ENCODE data around the gene XIRP2. TPM values are rescaled to one million over a fixed set of nuclear protein-coding genes. Genes with fewer than 3 reads are reported as not detected.

XIRP2 gene
- total and polyA plus RNA-seq, 2 of the 8 experiments (the other 6 are each of a cell fraction or from before 2014, with no cell fraction given) = 0.11 TPM; not detected in 1

- no peaks in the 10 kb centered on the region; the same call in 1 of the 2 replicates for H3K23me2 ChIP-seq (ENCODE audit: low read depth, low read length)
- WGBS, 2 experiments (ENCODE audit: extremely low coverage in 1 of 2, insufficient coverage in 1 of 2, insufficient read length in 1 of 2, insufficient replicate concordance in 2 of 2, low coverage in 1 of 2, low lambda C conversion rate in 2 of 2, missing lambda C conversion rate in 1 of 2) = 85% methylated on average over 4 of the region's 4 CpGs; no CpG with 5 or more reads in 1 of the 2 experiments
- H3K14ac ChIP-seq (ENCODE audit: insufficient read length) = no peak overlapping the region
- TF ChIP-seq YY1 (IDR thresholded peaks at IDR 0.05; ENCODE audit: low read depth, low read length) (no peak), ATF2 (IDR thresholded peaks at IDR 0.05; ENCODE audit: low read length) (no peak), JUND (IDR thresholded peaks at IDR 0.05; ENCODE audit: low read length) (no peak), TBP (IDR thresholded peaks at IDR 0.05; ENCODE audit: low read depth, low read length) (no peak), TAF7 (optimal IDR thresholded peaks at IDR 0.05; ENCODE audit: borderline replicate concordance, low read depth, low read length) (no peak), TAF1 (IDR thresholded peaks at IDR 0.05; ENCODE audit: low read depth, low read length) (no peak), BACH1 (IDR thresholded peaks at IDR 0.05; ENCODE audit: low read length) (no peak), ASH2L (IDR thresholded peaks at IDR 0.05; ENCODE audit: low read length) (no peak), CBX5 (IDR thresholded peaks at IDR 0.05; ENCODE audit: low read depth, low read length) (no peak), EGR1 (IDR thresholded peaks at IDR 0.05; ENCODE audit: borderline replicate concordance, low read depth, low read length) (no peak), RAD21 (IDR thresholded peaks at IDR 0.05 in 1 of 2, conservative IDR thresholded peaks at IDR 0.05 in 1 of 2; ENCODE audit: low read depth in 2 of 2, low read length in 2 of 2) (no peak)
- no peaks in the 10 kb centered on the region for H3K36me3 ChIP-seq (ENCODE audit: control insufficient read depth in 2 of 4, insufficient read depth in 4 of 4, low read length in 3 of 4)
- POLR2A ChIA-PET (ENCODE audit: partially characterized antibody) = no interaction called here
- H2BK5ac ChIP-seq (ENCODE audit: low read depth, low read length) = no peak overlapping the region
- no peak overlapping the region for H2AFZ ChIP-seq (ENCODE audit: low read length)
- no peaks in the 10 kb centered on the region for H3K27me3 ChIP-seq (replicated peaks in 1 of 4; ENCODE audit: control insufficient read depth in 3 of 4, extremely low read depth in 1 of 4, insufficient read depth in 3 of 4, low read length in 3 of 4)
- H3K56ac ChIP-seq (replicated peaks; ENCODE audit: insufficient read length, low read depth, low read length) = no peak overlapping the region
- no peak overlapping the region for H4K5ac ChIP-seq (ENCODE audit: insufficient read length, low read depth, low read length)
- no peak overlapping the region for H2BK120ac ChIP-seq (replicated peaks; ENCODE audit: low read depth, low read length)
- no peaks in the 10 kb centered on the region for H3K79me1 ChIP-seq (ENCODE audit: low read depth, low read length)
- no peak overlapping the region for H3K4ac ChIP-seq (replicated peaks; ENCODE audit: insufficient read length, low read depth, low read length)
- DNase-seq (ENCODE audit: low read depth in 1 of 2, low spot score in 2 of 2) (no peak), FAIRE-seq (no peak)
- H2BK12ac ChIP-seq (ENCODE audit: low read depth, low read length) = no peak overlapping the region
- no peak overlapping the region for H2BK20ac ChIP-seq (ENCODE audit: low read length)
- H2AK5ac ChIP-seq (ENCODE audit: low read depth, low read length) = no peak overlapping the region
- no peaks in the 10 kb centered on the region for H4K20me1 ChIP-seq (replicated peaks in 1 of 2; ENCODE audit: control insufficient read depth in 1 of 2, insufficient read depth in 2 of 2, low read length in 2 of 2)
- H4K8ac ChIP-seq (ENCODE audit: extremely low read depth, insufficient read depth, low read length) = no peak overlapping the region
- no peak overlapping the region for H3K23ac ChIP-seq (ENCODE audit: insufficient read length)
- H3K18ac ChIP-seq (ENCODE audit: extremely low read depth, low read length) = no peak overlapping the region
- H3K4me2 ChIP-seq (ENCODE audit: insufficient read depth in 1 of 2, low read depth in 2 of 2, low read length in 2 of 2) = no peak overlapping the region
- no peak overlapping the region for H3K9ac ChIP-seq (replicated peaks in 1 of 4; ENCODE audit: extremely low read depth in 1 of 4, low read depth in 3 of 4, low read length in 3 of 4)
- no peak overlapping the region for H4K91ac ChIP-seq (replicated peaks; ENCODE audit: insufficient read length, low read length)
- CTCF ChIA-PET (ENCODE audit: partially characterized antibody) = no interaction called here
- H3K79me2 ChIP-seq (ENCODE audit: control insufficient read depth in 1 of 2, insufficient read depth in 2 of 2, low read length in 2 of 2) = no peaks in the 10 kb centered on the region
- no peaks in the 10 kb centered on the region for H3K9me3 ChIP-seq (ENCODE audit: insufficient read depth in 2 of 2, low read depth in 1 of 2, low read length in 1 of 2)
- no peak overlapping the region for H3K4me3 ChIP-seq (ENCODE audit: extremely low read depth in 1 of 4, insufficient read depth in 2 of 4, low read depth in 3 of 4, low read length in 4 of 4)
- H3K4me1 ChIP-seq (replicated peaks in 1 of 4; ENCODE audit: control insufficient read depth in 3 of 4, insufficient read depth in 4 of 4, low read length in 3 of 4) = no peaks in the 10 kb centered on the region
- no peak overlapping the region for H2BK15ac ChIP-seq (ENCODE audit: low read length)
- H3K27ac ChIP-seq (ENCODE audit: low read depth, low read length) = no peak overlapping the region
Measured at GRCh38 chr2:167114018-167114417, 225.7 kb downstream of the XIRP2 start.

All from H1 (cell line).